Activated T-cell treated with anti-CD3 and anti-CD28 coated beads for 24 hours (primary cell): ENCODE results near the gene FRMPD2.
"Not testable (repeated sequence)": the region's sequence is repeated elsewhere in the genome, so short reads cannot be mapped to it uniquely, and the experiment has no call there.

Experiments
- DNase-seq: peaks from one replicate; pipeline ENCODE4 v3.0.0-alpha.2; 2020; ENCODE audit warnings: low read depth

FRMPD2 gene

DNA sequence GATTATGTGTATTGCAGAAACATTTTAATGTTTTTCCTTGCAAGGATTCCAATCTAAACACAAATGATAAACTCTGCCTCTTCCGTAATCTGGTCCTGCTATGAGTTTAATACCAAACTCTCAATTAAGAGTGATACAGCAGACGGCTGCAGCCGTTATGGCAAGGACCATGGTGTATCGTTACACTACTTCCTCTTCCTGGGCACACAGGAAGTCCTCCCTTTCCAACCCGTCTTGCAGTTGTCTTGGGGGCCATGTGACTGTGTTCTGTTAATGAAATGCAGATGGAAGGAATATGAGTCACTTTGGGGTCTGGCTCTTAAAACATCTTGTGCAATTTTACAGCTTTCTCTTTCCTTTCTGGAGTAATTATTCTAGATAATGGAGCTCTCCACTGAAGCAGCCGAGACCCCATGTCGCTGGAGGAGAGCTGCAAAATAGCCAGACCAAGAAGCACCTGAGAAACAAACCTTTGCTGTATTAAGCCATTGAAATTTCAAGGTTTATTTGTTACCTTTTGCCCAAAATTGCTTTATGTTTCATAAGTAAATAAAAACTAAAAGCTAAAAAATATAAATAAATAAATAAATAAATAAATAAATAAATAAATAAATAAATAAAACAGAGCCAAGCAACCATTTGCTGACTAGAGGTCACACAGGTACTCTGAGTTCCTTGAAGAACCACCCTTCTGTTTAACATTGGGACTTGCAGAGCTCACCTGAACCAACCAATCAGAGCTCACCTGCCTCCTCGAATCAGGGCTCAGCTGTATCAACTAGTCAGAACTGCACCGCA, 74.7 kb downstream of the FRMPD2 start:
- no peak for DNase-seq

DNA sequence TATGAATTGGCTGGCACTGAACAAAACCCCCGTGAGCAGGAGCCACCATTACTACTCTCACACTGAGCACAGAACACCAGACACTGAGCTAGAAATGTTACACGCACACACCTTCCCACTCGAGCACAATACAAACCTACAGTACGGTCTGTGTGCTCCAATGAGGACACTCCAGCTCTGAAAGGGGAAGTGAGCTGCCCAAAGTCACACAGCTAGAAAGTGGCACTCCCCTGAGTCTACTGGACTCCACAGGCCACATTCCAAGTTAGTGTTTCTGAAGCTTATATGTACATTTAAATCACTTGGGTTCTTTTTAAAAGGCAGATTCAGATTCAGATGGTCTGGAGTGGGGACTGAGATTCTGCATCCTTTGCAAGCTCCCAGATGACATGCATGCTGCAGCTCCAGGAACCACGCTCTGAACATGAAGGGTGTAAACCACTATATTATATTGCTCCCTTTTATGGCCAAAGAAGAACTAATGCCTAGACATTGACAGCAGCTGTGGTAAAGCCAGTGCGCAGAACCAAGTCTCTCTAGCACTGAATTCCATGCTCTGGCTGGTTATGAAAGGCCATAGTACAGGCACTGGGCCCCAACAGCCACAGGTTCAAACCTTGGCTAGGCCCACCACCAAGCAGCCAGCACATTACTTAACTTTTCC, 77.1 kb downstream of the FRMPD2 start:
- no peak for DNase-seq

DNA sequence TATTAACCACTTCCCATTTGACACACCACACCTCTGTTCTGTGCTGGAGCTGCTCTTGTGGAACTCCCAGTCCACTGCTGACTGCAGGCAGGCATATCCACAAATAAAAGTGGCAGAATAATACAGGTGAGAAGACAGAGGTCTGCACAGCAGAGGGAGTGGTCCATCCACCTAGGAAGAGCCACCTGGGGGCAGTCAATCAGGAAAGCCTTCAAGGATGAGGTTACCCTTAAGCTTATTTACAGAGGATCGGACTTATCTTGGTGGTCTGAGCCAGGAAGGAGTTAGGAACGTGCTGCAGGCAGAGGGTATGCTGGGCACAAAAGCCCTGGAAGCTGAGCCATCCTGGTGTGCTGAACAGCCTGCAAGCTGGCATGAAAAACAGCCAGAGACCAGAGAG, 78.7 kb downstream of the FRMPD2 start:
- DNase-seq = no peak

DNA sequence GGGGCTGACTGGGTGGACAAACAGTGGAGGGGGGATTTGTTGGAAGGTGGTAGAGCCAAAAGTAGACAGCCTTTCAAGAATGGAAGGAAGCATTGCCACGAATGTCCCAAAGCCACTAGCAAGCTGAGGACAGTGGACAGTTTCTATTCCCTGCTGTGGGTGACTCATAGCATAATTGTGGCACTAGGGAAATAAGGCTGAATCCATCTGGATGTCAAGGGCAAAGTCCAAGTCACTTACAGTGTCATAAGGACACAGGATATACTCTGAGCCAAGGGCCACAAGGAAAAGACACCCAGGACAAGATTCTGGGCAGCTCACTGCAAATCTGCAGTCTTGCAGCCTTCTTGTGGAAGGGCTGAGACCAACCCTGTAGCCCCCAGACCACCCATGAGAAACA, 79.7 kb downstream of the FRMPD2 start:
- no peak for DNase-seq

DNA sequence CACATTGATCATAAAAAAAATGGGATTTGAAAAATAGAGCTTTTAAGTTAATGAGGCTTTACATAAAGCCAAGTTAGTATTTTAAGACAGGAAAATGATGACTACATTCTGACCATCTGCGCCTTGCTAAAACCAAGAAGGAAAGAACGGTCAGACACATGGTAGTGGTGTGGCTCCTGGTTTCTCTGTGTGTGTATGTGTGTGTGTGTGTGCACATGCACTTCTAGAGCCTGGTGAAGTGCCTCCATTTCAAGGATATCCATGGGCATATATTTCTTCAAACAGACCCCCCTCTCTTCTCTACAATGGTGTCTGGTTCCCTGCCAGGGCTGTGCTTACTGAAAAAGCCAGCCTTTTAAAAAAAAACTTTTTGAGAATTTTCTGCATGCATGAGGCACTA, 80.9 kb downstream of the FRMPD2 start:
- DNase-seq = no peak

DNA sequence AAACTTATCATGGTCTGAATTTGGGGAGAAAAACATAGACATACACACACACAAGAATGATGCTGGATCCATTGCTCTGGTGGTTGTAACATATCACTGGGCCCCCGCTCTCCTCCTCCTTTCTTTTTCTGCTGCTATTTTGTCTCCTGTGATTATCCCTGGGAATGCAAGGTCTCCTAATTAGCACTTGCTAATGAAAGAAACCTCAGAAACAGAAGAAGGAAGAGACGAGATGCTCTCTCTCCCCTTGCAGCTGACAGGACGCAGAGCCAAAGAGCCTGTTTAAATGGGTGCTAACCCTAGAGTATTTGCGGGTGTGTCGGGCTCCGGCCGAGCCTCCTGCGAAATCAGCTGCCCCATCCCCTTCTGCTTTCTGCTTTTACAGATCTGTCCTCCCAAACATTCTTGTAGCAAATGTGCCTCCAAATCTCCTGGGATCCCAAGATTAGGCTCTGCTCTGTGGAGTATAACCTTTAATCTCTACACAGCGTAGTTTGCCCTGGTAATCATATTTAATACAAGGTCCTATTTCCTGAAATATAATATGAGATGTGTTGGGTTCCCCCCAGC, 81.5 kb downstream of the FRMPD2 start:
- no peak for DNase-seq

DNA sequence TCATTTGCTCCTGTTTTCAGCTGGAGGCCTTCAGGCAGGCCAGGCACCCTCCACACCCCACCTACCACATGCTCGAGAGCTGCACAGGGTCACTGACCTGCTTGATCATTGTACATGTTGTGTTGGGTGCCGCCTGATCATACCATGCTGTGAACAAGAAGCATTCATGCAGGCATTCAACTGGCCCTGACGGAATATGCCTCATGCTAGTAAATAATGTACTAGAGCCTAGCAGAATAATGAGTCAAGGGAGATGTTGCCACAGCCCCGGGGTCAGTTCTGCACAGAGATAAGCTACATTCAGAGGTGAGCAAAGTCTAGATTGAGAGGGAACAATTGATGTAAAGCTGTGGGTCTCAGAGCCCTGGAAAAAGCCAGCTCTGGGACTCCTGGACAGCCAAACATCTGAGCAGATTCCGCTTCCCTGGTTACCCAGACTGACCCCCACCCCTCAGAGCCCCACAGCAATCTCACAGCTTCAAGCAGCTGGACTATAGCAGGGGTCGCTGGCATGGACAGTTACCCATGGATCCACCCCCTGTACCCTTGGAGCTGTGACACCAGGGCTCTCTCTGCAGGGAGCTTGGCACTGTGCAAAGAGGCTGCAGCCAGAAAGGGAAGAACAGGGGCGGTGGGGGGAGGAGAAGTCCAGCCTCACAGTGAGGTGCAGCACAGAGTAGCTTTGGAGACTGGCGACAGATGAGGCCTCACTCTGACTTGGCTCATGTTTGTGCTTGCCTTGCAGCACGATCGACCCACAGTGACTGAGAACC, 86.6 kb downstream of the FRMPD2 start:
- no peak for DNase-seq

DNA sequence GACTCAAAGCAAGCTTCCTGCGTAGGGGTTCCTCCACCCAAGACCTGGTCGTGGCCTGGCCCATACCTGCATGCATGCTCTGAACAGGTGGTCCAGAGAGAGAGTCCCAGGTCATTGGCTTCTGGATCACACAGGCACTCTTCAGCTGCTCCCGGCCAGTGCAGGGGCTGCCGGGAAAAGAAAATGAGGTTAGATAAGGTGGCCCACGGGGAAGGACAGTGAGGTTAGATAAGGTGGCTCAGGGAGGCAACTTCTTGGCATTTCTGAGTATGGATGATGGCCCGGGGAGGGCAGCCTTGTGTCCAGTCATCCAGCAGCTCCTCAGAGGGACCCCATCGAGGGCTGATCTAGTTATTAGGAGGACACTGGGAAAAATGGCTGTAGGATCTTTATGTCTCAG, 87.4 kb downstream of the FRMPD2 start:
- no peak for DNase-seq

DNA sequence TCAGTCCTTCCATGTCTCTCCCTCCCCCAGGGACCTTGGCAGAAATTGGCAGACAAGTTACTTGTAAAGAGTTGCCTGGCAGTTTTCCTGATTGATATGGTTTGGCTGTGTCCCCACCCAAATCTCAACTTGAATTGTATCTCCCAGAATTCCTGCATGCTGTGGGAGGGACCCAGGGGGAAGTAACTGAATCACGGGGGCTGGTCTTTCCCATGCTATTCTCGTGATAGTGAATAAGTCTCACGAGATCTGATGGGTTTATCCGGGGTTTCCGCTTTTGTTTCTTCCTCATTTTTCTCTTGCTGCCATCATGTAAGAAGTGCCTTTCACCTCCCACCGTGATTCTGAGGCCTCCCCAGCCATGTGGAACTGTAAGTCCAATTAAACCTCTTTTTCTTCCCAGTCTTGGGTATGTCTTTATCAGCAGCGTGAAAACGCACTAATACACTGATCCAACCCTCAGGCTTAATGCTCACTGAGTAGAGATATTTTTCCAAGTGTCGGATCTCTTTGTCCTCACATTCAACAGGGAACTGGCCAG, 88.2 kb downstream of the FRMPD2 start:
- DNase-seq = not testable (repeated sequence)

DNA sequence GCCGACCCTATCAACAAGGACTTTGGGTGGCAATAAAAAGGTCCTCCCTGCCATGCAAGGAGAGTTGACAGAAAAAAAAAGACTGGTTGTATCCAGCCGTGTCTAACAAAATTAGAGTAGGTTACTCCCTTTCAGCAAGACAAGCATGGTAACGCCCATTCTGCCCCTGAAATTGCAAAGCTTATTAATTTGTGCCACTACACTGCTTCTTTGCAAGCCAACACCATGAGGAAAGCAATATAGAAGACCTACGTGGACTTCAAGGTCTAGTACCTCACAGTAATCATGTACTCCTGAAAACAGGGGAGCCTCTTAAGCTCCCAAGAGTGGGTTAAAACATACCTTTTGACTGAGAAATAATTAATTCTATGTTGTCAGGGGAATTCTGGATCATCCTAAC, 90.3 kb downstream of the FRMPD2 start:
- no peak for DNase-seq

DNA sequence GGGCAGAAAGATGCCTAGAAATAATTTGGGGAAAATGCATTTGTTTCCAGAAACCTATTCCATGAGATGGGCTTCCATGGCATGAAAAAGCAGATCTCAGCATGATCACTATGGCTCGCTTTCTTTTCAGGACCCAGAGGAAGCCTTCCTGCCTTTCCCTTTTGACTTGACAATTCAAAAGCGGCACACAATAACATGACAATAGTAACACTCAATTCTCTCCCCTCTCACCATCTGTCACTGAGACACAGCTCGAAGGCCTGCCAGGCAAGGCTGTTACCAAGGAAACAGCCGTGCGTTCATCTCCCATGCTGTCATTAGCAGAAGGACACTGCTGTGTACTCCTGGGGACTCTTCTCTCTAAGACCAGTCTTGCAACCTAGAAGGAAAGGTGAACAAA, 101.8 kb downstream of the FRMPD2 start:
- not testable (repeated sequence) for DNase-seq

DNA sequence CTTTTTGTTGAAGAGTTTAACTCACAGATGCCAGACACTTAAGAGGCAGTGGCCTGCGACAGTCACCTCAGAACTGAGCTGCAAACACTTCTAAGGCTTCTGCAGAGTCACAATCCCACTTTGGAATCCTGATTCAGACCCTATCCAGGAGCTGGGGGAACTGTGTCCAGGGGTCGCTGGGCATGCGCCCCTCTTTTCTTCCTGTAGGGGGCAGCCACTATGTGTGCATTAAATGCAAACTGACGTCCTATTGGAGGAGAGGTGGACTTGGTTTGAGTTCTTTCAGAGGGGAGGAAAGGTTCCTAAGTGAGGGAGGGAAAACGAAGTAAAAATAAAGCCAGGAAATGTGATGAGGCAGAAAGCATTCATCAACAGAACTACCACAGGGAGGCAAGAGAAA, 113.8 kb downstream of the FRMPD2 start:
- not testable (repeated sequence) for DNase-seq

DNA sequence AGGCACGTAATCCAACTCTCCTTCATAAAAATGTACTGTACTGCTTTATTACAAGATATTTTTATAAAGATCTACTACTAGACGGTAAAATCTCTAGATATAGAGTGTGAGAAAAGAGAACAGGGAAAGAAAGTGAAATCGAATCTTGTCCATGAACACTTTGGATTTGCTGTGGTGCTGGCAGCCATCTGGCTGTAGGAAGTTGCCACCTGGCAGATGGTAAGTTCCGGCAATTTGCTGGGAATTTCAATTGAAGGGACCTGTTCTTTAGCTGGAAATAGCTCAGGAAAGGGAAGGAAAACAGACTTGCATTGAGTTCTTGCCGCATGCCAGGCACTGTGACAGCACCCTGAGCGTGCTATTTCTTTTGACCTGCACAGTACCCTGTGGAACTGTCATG, 114.3 kb downstream of the FRMPD2 start:
- not testable (repeated sequence) for DNase-seq

DNA sequence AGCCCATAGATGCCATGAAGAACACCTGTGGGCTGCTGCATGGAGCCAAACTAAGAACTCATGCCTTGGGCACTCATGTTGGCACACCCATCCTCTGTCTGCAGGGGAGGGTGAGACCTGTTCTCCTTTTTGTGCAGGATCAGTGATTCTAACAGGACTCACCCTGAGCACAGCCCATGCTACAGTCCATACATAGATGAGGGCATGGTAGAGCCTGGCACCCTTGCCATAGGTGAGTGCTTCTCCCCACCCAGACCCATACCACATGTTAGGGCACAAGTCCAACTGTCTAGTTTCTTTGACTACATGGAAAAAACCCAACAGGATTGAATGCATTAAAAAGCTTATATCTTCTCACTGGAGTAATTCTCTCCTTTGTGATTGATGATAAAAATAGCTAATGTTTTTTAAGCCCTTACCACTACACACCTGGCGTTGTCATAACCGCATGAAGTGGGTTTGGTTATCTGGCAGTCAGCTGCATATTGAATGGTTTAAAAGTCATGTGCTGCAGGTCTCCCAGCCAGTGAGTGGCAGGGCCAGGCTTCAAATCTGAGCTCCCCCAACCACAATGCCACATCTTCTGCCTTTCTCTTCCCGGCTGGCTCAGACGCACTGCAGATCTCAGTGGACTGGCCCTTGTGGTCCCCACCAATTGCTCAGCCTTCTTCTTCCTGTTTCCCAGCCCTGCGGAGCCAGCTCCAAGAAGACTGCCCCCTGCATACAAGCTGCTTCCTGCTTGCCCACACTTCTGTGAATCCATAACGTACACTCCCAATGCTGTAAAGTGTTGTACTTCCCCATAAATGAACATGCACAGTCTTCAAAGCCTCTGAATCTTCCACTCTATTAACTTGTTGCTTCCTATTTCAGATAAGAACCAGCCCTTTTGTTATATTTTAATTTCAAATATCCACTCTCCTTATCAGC, 120.0 kb downstream of the FRMPD2 start:
- not testable (repeated sequence) for DNase-seq

DNA sequence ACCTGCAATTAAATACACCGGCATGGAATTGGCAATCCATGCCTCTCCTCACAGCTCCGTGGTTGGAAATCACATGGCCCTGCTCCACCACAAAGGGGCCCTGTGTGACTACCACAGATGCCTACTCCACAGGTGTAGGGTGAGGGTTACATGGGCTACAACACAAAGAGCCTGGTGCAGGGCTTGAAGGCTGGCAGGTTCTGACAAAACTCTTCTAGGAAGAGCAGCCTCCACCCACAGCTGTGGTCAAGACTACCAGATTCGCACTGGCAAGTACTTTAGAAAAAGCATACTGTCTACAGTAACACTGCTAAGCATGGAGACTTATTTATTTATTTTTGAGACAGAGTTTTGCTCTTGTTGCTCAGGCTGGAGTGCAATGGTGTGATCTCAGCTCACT, 126.9 kb downstream of the FRMPD2 start:
- not testable (repeated sequence) for DNase-seq

DNA sequence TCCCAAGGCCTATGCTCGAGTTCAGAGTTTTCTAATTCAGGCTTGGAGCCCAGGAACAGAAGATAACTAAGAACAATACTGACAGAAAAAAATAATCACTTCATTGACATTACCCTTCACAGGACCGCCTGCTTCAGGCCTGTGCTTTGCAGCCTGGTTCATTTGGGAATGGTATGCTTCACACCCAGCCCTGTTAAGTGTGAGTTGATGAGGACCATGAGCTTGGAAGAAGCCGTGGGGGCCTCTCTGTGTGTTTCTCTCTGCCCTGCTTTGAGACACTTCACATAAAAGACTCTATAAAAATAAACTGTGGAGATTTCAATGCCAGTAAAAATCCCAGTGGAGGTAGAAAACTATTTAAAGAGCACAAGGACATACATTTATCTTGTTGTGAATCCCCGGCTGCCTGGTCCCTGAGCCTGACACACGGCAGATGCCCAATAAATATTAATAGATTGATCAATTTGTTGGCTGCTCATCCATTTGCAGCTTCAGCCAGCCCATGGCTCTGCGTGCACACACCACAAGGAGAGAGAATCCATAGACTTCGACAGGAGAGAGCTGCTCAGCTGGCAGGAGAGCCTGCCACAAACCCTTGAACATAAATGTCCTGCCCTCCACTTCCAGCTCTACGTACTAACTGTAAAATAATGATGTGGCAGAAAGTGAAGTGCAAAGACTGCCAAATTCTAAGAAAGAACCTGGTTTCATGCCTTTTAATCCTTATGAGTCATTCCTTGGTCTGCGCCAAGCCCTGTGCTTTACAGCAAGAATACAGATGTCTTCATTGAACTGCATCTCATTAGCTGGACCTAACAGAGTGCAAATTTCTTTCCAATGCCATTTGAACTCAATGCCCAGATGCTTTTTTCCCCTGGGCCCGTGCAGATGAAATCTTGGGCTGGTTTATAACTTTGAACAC, 130.5 kb downstream of the FRMPD2 start:
- DNase-seq = not testable (repeated sequence)

DNA sequence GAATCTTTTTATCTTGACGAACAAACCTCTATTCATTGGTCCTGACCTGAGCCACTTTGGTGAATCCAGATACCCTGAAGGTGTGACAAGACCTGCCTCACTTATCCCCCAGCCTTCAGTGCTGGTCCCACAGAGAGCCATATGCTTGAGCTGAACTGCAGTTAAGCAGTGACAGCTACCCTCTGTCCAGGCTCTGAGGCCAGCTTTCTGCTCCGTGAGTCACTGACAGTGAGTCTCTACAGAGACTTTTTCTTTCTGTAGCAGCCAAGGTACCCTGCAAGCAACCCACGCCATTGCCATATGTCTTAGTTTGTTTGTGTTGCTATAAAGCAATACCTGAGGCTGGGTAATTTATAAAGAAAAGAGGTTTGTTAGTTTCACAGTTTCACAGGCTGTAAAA, 133.5 kb downstream of the FRMPD2 start:
- not testable (repeated sequence) for DNase-seq

DNA sequence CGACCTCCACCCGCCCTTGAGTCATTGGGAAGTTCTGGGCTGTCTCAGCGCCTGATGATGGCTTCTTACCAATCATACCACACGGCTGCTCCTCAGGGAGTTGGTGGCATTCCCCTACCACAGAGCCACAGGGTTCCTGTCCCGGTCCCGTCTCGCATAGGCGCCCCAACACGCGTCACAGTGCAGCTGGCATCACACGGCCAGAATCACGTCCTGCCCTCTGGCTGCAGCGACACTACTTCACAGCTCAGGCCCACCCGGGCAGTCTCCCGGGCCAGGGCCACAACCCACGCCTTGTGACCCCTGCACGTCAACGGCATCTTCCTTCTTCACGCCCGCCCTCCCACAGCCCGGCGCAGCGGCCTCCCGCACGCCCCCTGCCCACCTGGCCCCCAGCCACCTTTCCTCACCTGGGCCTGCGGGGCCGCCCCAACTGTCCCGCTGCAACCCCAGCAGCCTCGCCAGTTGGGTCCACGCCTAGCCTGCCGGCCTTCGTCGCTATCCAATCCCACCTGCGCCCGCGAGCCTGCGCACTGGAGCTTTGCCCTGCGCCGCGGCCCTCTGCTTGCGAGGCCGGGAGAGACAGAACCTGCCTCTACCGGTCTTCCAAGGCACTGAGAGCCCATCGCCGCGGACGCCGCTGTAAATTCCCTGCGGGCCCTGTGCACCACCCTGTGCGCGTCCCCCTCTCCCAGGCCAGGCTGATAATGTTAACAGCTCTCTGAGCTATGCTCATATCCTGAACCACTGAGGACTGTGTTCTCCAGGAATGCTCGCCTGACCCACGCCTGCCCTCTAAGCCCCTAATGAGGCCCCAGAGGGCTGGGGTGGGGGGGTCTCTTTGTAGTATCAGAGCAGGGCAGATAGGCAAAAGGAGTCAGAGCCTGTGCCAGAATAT, 134.3 kb downstream of the FRMPD2 start:
- not testable (repeated sequence) for DNase-seq

DNA sequence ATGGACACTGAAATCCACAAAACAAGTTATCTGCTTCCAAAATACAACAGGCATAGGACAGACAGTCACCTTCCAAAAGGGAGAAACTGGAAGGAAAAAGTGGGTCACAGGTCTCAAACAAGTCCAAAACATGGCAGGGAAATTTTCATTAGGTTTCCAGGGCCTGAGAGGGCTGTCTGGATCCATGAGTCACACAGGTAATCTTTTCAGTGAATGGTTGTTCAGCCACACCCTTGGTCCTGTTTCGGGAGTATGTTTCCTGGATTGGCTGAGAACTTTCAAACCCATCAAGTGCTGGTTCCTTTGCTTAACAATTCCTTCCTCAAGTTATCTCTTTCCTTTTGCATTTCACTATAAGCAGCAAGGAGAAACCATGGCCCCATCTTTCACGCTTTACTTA, 145.5 kb downstream of the FRMPD2 start:
- DNase-seq = not testable (repeated sequence)
